ENCODE measurements around the gene LYPD1. TPM values are rescaled to one million over a fixed set of nuclear protein-coding genes. Genes with fewer than 3 reads are reported as not detected.

The LYPD1 gene
- total RNA-seq, 1 experiment from 2014 or later: not detected

GRCh38 chr2:132646540-132647108, 23.4 kb downstream of the LYPD1 start (continued):
- TF ChIP-seq ZBTB33 (IDR thresholded peaks at IDR 0.05; ENCODE audit: extremely low read depth, insufficient replicate concordance, low read length): no peak
- TF ChIP-seq YY1 (IDR thresholded peaks at IDR 0.05; ENCODE audit: extremely low read depth, insufficient replicate concordance, low read depth, low read length): no peak
- no peak for TF ChIP-seq ZNF274 (IDR thresholded peaks at IDR 0.05; ENCODE audit: low read depth, low read length)
- no peak for TF ChIP-seq EZH2 (IDR thresholded peaks at IDR 0.05)
- TF ChIP-seq POLR2AphosphoS5 (IDR thresholded peaks at IDR 0.05; ENCODE audit: low read depth, low read length): no peak
- TF ChIP-seq CTCF (IDR thresholded peaks at IDR 0.05 in 2 of 3, conservative IDR thresholded peaks at IDR 0.05 in 1 of 3; ENCODE audit: borderline replicate concordance in 1 of 3, insufficient read depth in 1 of 3, low read depth in 2 of 3, low read length in 2 of 3): no peak
- TF ChIP-seq ZFX (IDR thresholded peaks at IDR 0.05): no peak
- TF ChIP-seq CBX3 (IDR thresholded peaks at IDR 0.05; ENCODE audit: low read depth): no peak
- no peak for TF ChIP-seq RAD21 (IDR thresholded peaks at IDR 0.05; ENCODE audit: low read depth)
- TF ChIP-seq ATF3 (IDR thresholded peaks at IDR 0.05): no peak
